HG02973 (cell line): ENCODE measurements around the gene TRIM28.
"Not testable (repeated sequence)": the region's sequence is repeated elsewhere in the genome, so short reads cannot be mapped to it uniquely, and the experiment has no call there.

Experiments
- ATAC-seq: cut with Tn5 transposase; IDR thresholded peaks from one replicate; pipeline ENCODE4 v1.9.1; 2021; ENCODE audit warnings: moderate library complexity; ENCODE audit not compliant: unreplicated experiment

The TRIM28 gene

DNA sequence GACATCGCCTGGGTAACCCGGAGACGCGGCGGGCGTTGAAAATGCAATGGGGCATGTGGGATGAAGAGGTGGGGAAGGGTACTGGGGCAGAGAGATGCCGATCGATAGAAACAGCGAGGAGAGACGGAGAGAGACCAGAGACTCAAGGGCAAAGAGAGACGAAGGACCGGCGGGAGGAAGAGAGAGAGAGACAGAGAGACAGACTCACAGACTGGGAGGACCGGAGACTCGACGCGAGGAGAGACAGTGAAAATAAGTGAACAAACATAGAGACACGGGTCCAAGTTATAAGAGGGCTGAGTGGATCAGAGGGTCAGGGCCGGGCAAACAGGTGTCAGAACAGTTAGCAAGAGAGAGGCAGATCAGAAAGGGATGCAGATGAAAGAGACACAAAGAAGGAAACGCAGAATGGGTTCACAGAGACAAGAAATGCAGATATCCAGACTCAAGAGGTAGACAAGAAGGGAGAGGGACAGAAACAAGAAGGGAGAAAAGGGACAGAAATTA is 29.8 kb downstream of the TRIM28 start:
- no peak for ATAC-seq

DNA sequence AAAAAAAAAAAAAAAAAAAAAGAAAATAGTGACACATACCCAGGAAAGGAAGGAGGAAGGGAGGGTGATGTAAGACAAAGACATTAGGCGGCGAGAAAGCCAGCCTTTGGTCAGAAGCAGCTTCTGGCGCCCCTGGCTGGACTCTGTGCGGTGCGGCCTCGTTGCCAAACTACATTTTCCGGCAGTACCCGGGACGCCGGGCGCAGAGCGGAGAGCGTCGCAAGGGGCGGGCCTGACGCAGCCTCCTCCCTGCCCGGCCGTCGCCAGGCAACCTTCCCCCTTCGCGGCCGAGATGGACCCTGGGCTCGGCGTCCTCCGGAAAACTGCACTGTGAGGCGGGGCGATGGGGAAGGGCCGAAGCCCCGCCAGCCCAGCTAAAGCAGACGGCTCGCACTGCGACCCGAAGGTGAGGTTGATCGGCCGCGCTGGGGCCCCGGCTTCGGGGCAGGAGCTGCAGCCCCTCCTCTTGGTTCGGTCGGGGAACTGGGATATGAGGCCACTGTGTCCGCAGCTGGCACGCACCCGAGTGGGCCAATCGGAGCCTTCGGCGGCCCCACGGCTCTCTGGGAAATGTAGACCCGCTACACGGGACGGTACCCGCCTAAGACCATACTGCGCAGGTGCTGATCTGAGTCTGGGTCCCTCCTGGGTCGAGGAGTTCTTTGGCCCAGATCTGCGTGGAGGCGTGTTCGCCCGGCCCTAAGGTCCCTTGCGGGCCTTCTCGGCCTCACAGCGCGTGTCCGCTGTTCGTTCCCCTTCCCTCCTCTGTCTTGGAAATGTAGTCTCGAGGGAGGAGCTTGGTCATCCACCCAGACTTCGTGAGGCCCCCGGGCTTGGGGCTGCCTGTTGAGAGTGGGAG is 31.5 kb downstream of the TRIM28 start:
- peak; percentile 38 for ATAC-seq

DNA sequence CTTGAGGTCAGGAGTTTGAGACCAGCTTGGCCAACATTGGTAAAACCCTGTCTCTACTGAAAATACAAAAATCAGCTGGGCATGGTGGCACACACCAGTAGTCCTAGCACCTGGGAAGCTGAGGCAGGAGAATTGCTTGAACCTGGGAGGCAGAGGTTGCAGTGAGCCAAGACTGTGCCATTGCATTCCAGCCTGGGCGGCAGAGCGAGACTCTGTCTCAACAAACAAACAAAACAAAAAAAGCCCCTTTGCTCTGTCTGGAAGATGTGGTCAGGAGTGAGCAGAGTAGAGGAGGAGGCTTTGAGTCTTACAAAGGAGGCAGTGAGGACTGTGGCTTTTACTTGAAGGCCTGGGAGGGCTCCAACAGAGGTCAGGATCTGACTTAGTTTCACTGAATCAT is 33.7 kb downstream of the TRIM28 start:
- ATAC-seq: not testable (repeated sequence)

DNA sequence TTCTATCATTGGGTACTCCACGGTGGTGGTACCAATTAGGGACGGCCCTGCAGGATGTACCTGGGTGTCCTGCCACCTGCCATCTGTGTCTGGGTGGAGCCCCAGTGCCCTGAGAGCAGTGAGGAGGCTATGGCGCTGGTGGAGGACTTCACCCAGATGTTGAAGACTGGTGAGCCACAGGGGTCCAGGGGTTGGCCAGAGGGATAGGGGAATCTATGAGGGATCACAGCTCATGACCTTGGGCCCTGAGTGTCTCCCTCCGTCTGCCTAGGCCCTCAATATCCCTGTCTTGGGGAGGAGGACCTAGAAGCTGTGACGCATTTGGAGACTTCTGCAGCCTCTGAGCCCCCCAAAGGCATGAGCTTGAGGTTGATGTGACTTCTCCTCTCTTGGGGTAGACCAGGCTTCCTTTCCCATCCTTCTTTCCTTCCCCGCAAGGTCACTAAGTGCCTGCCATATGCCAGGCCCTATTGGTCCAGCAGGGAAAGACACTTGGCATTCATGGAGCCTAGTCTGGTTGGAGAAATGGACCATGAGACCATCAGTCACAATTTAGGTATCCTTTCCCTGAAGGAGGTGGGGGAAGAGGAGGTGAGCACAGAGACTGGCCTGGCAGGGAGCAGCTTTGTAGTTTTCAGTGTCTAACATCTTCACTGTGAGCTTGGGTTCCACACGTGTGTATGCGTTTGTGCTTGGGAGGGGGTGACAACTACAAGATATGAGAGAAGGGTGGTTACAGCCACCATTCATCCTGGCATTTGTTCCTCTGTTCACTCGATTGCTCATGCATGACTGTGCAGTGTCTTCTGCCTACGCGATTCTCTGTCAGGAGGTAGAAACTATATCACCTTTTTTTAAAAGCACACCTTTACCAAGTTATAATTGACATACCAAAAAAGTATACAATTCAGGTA is 34.4 kb downstream of the TRIM28 start:
- no peak for ATAC-seq

DNA sequence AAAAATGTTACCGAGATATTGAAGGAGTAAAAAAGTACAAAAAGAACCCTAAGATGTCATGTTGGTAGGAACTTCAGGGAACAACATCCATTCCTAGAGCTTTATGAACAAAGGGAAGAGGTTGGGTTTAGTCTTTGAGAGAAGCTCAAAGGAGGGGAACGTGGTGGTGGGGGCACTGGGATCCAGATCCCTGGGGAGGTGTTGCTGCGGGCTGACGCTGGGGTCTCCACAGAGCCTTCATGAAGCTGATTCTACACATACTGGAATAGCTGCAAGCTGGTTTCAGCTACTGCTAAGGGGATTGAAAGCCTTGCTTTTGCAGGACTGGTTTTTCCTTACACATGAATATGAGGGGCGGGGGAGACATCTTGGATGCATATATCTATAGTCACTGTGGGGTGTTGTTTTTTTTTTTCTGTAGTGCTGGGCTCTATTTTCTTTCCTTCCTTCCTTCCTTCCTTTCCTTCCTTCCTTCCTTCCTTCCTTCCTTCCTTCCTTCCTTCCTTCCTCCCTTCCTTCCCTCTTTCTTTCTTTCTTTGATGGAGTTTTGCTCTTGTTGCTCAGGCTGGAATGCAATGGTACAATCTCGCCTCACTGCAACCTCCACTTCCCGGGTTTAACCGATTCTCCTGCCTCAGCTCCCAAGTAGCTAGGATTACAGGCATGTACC is 35.7 kb downstream of the TRIM28 start:
- ATAC-seq: no peak

DNA sequence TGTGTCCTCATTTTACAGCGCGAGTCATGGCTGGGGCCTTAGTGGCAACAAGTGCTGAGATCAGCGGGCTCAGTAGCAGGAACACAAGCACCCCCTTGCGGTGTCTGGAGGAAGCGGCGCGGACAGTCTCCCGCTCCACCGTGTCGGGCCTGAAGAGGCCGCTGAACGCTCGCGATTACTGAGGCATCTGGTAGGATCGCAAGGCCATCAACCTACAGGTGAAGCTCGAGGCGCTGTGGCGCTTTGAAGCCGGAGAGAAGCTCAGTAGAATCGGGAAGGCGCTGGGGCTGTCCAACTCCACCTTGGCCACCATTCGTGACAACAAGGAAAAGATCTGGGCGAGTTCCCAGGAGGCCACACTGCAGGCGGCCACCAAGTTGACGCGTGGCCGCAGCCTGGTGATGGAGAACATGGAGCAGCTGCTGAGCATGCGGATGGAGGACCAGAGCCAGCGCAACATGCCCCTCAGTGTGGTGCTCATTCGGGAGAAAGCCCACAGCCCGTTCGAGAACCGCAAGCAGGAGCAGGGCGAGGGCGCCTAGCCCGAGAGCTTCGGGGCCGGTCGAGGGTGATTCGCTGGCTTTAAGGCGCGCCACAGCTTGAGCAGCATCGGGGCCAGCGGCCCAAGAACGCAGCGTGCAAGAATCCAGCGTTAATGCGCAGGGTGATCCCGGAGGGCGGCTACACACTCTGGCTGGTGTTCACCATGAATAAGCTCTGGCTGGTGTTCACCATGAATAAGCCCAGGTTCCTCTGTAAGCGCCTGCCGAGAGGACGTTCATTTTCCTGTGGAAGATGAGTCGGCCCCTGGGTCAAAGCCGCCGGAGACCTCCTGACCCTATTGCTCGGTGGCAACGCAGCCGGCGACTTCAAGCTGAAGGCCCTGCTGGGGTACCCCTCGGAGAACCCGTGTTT is 37.6 kb downstream of the TRIM28 start:
- peak; percentile 74 for ATAC-seq

DNA sequence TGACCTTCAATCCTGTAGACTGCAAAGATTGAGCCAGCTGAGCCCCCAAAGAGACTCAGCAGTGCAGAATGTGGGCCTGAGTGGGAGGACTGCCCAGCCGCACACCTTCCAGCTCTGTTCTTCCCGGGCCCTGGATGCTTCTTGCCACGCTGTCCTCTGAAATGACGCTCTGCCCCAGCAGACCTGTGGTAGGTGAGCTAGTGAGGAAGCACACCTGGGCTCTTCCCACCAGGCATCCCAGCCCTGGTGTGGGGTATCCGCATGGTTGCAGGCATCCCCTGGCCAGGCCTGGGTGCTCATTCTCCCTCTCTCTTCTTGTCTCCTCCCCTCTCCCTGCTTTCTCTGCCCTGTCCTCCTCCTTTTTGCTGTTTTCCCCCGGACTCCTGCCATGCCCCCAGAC is 39.1 kb downstream of the TRIM28 start:
- ATAC-seq: no peak

DNA sequence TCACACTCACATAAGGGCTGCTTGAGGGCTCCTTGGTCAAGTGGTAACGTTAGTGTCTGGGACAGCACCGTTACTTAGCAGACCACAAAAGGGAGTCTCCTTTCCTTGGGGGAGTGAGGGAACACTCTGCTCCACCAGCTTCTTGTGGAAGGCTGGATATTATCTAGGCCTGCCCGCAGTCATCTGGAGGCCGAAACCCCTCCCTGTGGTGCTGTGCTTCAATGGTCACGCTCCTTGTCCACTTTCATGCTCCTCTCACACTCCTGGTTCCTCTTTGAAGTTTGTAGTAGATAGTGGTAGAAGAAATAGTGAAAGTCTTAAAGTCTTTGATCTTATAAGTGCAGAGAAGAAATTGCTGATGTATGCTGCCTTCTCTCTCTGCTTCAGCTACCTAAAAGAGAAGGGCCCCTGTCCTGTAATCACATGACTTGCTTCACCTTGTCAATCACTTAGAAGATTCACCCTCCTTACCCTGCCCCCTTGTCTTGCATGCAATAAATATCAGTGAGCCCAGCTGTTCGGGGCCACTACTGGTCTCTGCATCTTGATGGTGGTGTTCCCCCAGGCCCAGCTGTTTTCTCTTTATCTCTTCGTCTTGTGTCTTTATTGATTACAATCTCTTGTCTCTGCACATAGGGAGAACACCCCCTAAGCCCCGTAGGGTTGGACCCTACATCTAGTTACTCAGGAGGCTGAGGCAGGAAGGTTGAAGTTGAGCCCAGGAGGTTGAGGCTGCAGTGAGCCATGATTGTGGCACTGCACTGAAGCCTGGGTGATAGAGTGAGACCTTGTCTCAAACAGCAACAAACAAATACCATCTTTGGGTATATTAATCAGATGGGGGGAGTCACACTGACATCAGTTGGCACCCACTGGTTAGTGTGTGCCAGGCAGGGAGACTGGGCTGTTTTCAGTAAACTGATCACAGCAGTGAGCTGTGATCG is 40.9 kb downstream of the TRIM28 start:
- ATAC-seq: no peak

DNA sequence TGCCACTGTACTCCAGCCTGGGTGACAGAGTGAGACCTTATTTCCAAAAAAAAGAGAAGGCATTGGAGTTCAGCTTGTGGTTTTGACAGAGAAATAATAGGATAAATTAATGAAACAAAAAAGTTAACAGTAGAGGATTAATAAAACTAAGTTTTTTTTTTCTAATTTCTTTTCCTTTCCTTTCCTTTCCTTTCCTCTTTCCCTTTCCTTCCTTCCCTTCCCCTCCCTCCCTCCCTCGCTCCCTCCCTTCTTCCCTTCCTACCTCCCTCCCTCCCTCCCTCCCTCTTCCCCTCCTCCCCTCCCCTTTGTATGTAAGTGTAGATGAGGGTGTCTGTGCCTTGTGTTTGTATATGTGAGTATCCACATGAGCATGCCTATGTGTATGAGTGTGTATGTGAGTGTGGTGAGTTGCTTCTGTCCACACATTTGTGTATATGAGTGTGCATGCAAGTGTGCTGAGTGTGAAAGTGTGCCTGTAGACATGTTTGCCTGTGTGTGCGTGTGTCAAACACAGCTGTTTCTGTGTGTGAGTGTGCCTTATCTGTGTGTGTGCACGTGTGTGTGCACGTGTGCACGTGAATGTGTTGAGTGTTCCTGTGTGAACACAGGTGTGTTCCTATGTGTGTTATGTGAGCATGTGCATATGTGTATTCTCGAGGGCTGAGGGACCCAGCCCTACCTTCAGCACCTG is 41.7 kb downstream of the TRIM28 start:
- no peak for ATAC-seq

DNA sequence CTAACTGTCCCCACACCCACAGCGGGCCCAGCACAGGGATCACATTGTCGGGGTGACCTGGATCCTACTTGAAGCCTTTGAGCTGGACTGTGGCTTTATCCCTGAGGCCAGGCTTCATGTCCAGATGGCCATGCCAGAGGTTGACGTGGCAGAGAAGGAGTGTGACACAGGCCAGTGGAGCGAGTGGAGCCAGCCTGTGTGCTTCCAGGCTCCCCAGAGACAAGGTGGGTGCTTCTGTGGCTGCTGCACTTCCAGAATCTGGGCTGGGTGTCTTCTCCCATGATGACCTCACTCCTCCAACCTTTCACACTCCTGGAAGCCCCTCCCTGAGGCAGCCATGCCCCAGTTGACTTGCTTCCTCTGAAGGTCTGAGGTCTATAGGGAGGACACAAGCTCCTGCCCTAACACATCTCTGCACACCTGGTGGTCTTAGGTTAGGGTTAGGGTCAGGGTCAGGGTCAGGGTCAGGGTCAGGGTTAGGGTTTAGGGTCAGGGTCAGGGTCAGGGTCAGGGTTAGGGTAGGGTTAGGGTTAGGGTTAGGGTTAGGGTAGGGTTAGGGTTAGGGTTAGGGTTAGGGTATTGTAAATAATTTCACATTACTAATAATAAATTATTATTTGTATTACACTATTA is 42.4 kb downstream of the TRIM28 start:
- ATAC-seq: no peak
